ENCODE results near the gene PTPRN2. TPM values are rescaled to one million over a fixed set of nuclear protein-coding genes. Genes with fewer than 3 reads are reported as not detected.

The PTPRN2 gene
- total and polyA plus RNA-seq, 2 of the 13 experiments (the other 11 are each of a cell fraction or from before 2014, with no cell fraction given), result 2.5 to 24.2 TPM

- TF ChIP-seq ZNF407 (CRISPR knock-in tag; IDR thresholded peaks at IDR 0.05; ENCODE audit: not compliant biosample characterization), result no peak
- no peak for TF ChIP-seq REL (CRISPR knock-in tag; conservative IDR thresholded peaks at IDR 0.05)
- no peak for TF ChIP-seq ZFP90 (CRISPR knock-in tag; IDR thresholded peaks at IDR 0.05; ENCODE audit: borderline replicate concordance)
- TF ChIP-seq MXD1 (CRISPR knock-in tag; IDR thresholded peaks at IDR 0.05), result 0 out of 2 replicates have a peak, but pooled peaks have one; percentile 6
- TF ChIP-seq ZNF30 (CRISPR knock-in tag; IDR thresholded peaks at IDR 0.05), result no peak
- no peak for TF ChIP-seq ZNF776 (CRISPR knock-in tag; IDR thresholded peaks at IDR 0.05)
- TF ChIP-seq ERF (CRISPR knock-in tag; IDR thresholded peaks at IDR 0.05), result no peak
- TF ChIP-seq HDAC6 (IDR thresholded peaks at IDR 0.05; ENCODE audit: low read depth, low read length), result no peak
- TF ChIP-seq REPIN1 (CRISPR knock-in tag; IDR thresholded peaks at IDR 0.05; ENCODE audit: borderline replicate concordance, low read depth), result no peak
- TF ChIP-seq ZSCAN25 (CRISPR knock-in tag; IDR thresholded peaks at IDR 0.05), result no peak
- TF ChIP-seq ZIK1 (CRISPR knock-in tag; IDR thresholded peaks at IDR 0.05; ENCODE audit: borderline replicate concordance, low read depth), result no peak
- no peak for TF ChIP-seq NFAT5 (CRISPR knock-in tag; IDR thresholded peaks at IDR 0.05)
- TF ChIP-seq ZFP1 (CRISPR knock-in tag; IDR thresholded peaks at IDR 0.05), result no peak
- no peak for TF ChIP-seq CREM (IDR thresholded peaks at IDR 0.05)
- no peak for TF ChIP-seq CREM (CRISPR knock-in tag; IDR thresholded peaks at IDR 0.05)
- TF ChIP-seq NFYB (CRISPR knock-in tag; IDR thresholded peaks at IDR 0.05), result no peak
These were observed 1018.6 kb downstream of the PTPRN2 start (continued) for GRCh38 chr7:157568770-157569584.
